NB4 (cell line): ENCODE data around the gene FASTK.

ENCODE experiments used
- DNase-seq: peaks from one replicate; pipeline ENCODE4 v3.0.0; 2010; ENCODE audit warnings: low read depth
- H3K4me3 ChIP-seq: one replicate; pipeline ENCODE4 v1.5.1; 2011; ENCODE audit warnings: mild to moderate bottlenecking, low read depth, low read length, moderate library complexity
- CTCF ChIP-seq: IDR thresholded peaks from one replicate; pipeline ENCODE4 v1.5.1; 2012; ENCODE audit warnings: low read depth, low read length
- MAX ChIP-seq: IDR thresholded peaks from 2 replicates; pipeline ENCODE4 v1.6.1; 2011; ENCODE audit warnings: low read depth, low read length
- MYC ChIP-seq: IDR thresholded peaks from 2 replicates; pipeline ENCODE4 v1.6.1; 2011; ENCODE audit warnings: low read depth, low read length
- POLR2A ChIP-seq: IDR thresholded peaks from 2 replicates; pipeline ENCODE4 v1.6.1; 2011; ENCODE audit warnings: mild to moderate bottlenecking; ENCODE audit not compliant: insufficient read length; ENCODE audit errors: extremely low read depth

Gene FASTK

GRCh38 chr7:151102991-151103390 lies 22.4 kb upstream of the FASTK start:
- DNase-seq = no peak
- TF ChIP-seq MYC (no peak), CTCF (no peak), POLR2A (no peak), MAX (no peak)
- H3K4me3 ChIP-seq = no peak overlapping the region

- no peak for DNase-seq
- TF ChIP-seq MAX = no peak
- TF ChIP-seq MYC = no peak
- no peak for TF ChIP-seq CTCF
- TF ChIP-seq POLR2A = no peak
- H3K4me3 ChIP-seq = no peak overlapping the region
Measured at GRCh38 chr7:151101621-151102396, 21.2 kb upstream of the FASTK start.

GRCh38 chr7:151100921-151101320 lies 20.3 kb upstream of the FASTK start:
- no peak for DNase-seq
- no peak overlapping the region for H3K4me3 ChIP-seq
- no peak for TF ChIP-seq MAX
- no peak for TF ChIP-seq MYC
- TF ChIP-seq CTCF = no peak
- no peak for TF ChIP-seq POLR2A

- TF ChIP-seq MYC (no peak), POLR2A (no peak), CTCF (no peak), MAX (no peak)
- DNase-seq = no peak
- no peak overlapping the region for H3K4me3 ChIP-seq
Measured at GRCh38 chr7:151099486-151100211, 19.0 kb upstream of the FASTK start.

GRCh38 chr7:151095828-151096475 lies 15.3 kb upstream of the FASTK start:
- DNase-seq = no peak
- no peak overlapping the region for H3K4me3 ChIP-seq
- TF ChIP-seq MAX (no peak), POLR2A (no peak), CTCF (no peak), MYC (no peak)
